HepG2 (cell line): ENCODE data around the gene SRI.

Source experiments
- CBX1 ChIP-seq: IDR thresholded peaks from one replicate; pipeline ENCODE4 v1.6.1; 2016; ENCODE audit warnings: antibody characterized with exemption, low read depth
- SAFB2 ChIP-seq: sonication (generic); formaldehyde crosslinking; IDR thresholded peaks from 2 replicates; pipeline ENCODE4 v1.5.1; 2020; ENCODE audit warnings: missing genetic modification reagents, low read depth, mild to moderate bottlenecking, borderline replicate concordance
- TARDBP ChIP-seq: sonication (generic); formaldehyde crosslinking; IDR thresholded peaks from 2 replicates; pipeline ENCODE4 v1.8.0; 2022; ENCODE audit warnings: mild to moderate bottlenecking, missing genetic modification reagents
- YY1 ChIP-seq: IDR thresholded peaks from 2 replicates; pipeline ENCODE4 v1.6.1; 2011; ENCODE audit warnings: low read length, low read depth, moderate library complexity, mild to moderate bottlenecking; ENCODE audit not compliant: insufficient read depth, insufficient replicate concordance
- ZBTB7B ChIP-seq: sonication (generic); formaldehyde crosslinking; IDR thresholded peaks from 2 replicates; pipeline ENCODE4 v1.4.0; 2020; ENCODE audit warnings: missing genetic modification reagents
- ZFP1 ChIP-seq: IDR thresholded peaks from 2 replicates; pipeline ENCODE4 v1.6.1; 2016
- TF ChIP-seq, protein P1 (sequence below): sonication (generic); formaldehyde crosslinking; IDR thresholded peaks from 2 replicates; pipeline ENCODE4 v1.5.0; 2020; ENCODE audit warnings: mild to moderate bottlenecking, missing genetic modification reagents, moderate library complexity
- TF ChIP-seq, protein P2 (sequence below): sonication (generic); formaldehyde crosslinking; IDR thresholded peaks from 2 replicates; pipeline ENCODE4 v1.5.1; 2020; ENCODE audit warnings: missing genetic modification reagents, mild to moderate bottlenecking, borderline replicate concordance
- TF ChIP-seq, protein P3 (sequence below), 2 experiments: IDR thresholded peaks; 2 replicates each; pipeline ENCODE4 v1.6.1; 2011 to 2012; ENCODE audit warnings: low read length in 2 of 2, borderline replicate concordance in 1 of 2, low read depth in 1 of 2, mild to moderate bottlenecking in 1 of 2, moderate library complexity in 1 of 2

DNA sequence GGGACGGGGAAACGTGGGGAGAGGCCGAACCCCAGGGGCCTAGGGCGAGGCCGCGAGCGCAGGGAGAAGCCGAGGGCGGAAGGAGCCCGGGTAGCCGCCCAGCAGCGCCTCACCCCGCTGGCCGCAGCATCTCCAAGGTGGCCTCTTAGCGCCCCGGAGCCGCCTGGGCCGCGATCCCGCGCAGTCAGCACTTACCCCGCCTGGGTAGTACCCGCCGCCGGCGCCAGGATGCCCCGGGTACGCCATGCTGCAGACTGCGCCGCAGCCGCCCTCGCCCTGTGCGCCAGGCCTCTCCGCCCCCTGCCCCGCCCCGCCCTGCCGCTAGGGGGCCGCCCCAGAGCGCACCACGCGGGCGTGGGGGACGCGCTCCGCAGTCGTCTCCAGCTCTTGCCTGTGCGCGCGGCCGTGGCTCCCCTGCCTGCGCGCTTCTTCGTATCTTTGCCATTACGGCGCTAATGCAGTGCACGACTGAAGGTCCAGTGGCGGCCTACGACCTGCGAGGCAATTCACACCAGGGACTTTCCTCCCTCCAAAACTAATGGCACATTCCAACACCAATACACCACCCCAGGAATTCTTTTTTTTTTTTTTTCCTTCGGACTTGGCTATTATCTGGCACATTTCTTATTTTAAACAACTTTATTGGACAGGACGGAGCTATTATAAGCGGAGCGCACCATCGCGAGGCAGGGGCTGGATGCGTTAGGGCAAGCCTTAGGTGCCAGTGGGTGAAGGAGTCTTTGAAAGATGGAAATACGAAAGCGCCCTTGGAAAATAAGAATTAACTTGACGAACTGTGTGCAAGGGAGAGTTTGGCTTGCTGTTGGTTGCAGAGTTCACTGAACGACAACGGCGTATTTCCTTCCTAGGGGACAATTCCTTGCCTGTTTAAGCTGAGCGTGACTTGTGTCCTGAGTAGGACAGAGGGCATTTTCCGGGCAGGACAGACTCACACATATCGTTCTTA, at the start of gene SRI:
- no peak for TF ChIP-seq ZBTB7B
- no peak for TF ChIP-seq CBX1
- TF ChIP-seq SAFB2 (CRISPR knock-in tag) = no peak
- TF ChIP-seq, protein P1, sequence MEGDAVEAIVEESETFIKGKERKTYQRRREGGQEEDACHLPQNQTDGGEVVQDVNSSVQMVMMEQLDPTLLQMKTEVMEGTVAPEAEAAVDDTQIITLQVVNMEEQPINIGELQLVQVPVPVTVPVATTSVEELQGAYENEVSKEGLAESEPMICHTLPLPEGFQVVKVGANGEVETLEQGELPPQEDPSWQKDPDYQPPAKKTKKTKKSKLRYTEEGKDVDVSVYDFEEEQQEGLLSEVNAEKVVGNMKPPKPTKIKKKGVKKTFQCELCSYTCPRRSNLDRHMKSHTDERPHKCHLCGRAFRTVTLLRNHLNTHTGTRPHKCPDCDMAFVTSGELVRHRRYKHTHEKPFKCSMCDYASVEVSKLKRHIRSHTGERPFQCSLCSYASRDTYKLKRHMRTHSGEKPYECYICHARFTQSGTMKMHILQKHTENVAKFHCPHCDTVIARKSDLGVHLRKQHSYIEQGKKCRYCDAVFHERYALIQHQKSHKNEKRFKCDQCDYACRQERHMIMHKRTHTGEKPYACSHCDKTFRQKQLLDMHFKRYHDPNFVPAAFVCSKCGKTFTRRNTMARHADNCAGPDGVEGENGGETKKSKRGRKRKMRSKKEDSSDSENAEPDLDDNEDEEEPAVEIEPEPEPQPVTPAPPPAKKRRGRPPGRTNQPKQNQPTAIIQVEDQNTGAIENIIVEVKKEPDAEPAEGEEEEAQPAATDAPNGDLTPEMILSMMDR (CRISPR knock-in tag) = no peak
- TF ChIP-seq, protein P2, sequence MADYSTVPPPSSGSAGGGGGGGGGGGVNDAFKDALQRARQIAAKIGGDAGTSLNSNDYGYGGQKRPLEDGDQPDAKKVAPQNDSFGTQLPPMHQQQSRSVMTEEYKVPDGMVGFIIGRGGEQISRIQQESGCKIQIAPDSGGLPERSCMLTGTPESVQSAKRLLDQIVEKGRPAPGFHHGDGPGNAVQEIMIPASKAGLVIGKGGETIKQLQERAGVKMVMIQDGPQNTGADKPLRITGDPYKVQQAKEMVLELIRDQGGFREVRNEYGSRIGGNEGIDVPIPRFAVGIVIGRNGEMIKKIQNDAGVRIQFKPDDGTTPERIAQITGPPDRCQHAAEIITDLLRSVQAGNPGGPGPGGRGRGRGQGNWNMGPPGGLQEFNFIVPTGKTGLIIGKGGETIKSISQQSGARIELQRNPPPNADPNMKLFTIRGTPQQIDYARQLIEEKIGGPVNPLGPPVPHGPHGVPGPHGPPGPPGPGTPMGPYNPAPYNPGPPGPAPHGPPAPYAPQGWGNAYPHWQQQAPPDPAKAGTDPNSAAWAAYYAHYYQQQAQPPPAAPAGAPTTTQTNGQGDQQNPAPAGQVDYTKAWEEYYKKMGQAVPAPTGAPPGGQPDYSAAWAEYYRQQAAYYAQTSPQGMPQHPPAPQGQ (CRISPR knock-in tag) = no peak
- no peak for TF ChIP-seq ZFP1 (CRISPR knock-in tag)
- TF ChIP-seq, protein P3, sequence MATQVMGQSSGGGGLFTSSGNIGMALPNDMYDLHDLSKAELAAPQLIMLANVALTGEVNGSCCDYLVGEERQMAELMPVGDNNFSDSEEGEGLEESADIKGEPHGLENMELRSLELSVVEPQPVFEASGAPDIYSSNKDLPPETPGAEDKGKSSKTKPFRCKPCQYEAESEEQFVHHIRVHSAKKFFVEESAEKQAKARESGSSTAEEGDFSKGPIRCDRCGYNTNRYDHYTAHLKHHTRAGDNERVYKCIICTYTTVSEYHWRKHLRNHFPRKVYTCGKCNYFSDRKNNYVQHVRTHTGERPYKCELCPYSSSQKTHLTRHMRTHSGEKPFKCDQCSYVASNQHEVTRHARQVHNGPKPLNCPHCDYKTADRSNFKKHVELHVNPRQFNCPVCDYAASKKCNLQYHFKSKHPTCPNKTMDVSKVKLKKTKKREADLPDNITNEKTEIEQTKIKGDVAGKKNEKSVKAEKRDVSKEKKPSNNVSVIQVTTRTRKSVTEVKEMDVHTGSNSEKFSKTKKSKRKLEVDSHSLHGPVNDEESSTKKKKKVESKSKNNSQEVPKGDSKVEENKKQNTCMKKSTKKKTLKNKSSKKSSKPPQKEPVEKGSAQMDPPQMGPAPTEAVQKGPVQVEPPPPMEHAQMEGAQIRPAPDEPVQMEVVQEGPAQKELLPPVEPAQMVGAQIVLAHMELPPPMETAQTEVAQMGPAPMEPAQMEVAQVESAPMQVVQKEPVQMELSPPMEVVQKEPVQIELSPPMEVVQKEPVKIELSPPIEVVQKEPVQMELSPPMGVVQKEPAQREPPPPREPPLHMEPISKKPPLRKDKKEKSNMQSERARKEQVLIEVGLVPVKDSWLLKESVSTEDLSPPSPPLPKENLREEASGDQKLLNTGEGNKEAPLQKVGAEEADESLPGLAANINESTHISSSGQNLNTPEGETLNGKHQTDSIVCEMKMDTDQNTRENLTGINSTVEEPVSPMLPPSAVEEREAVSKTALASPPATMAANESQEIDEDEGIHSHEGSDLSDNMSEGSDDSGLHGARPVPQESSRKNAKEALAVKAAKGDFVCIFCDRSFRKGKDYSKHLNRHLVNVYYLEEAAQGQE (IDR thresholded peaks at IDR 0.05; ENCODE audit: borderline replicate concordance in 1 of 2, low read depth in 1 of 2, low read length in 2 of 2) = no peak
- no peak for TF ChIP-seq YY1
- TF ChIP-seq TARDBP = no peak
